Astrocyte (in vitro differentiated cells and primary cell): ENCODE data around the gene TMA16.

Experiments used
- CTCF ChIP-seq: IDR thresholded peaks from 2 replicates; pipeline ENCODE4 v1.5.1; 2011; ENCODE audit warnings: low read depth, mild to moderate bottlenecking, inconsistent platforms, low read length, moderate library complexity; ENCODE audit not compliant: insufficient read depth
- EZH2 ChIP-seq: IDR thresholded peaks from 2 replicates; pipeline ENCODE4 v1.6.1; 2012; ENCODE audit warnings: mild to moderate bottlenecking, low read length, inconsistent platforms; ENCODE audit not compliant: insufficient read depth

DNA sequence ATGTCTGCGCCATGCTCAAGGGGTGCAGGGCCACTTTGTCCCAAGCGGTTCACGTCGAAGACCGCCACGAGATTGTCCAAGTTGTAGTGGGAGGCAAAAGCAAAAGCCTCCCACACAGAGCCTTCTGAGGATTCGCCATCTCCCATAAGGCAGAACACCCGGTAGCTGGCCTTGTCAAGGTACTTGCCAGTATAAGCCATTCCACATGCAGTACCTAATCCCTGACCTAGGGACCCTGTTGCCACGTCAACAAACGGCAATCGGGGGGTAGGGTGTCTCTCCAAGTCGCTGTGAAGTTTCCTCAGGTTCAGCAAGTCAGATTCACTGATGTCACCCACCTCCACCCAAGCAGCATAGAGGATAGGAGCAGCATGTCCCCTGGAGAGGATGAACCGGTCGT is 21.4 kb upstream of the TMA16 start:
- TF ChIP-seq CTCF (no peak), EZH2 (no peak)
